Measurements from ENCODE around the gene DPYD.
A peak's percentile ranks its signal among the peaks of the same experiment; 100 is the strongest.

Gene DPYD

DNA sequence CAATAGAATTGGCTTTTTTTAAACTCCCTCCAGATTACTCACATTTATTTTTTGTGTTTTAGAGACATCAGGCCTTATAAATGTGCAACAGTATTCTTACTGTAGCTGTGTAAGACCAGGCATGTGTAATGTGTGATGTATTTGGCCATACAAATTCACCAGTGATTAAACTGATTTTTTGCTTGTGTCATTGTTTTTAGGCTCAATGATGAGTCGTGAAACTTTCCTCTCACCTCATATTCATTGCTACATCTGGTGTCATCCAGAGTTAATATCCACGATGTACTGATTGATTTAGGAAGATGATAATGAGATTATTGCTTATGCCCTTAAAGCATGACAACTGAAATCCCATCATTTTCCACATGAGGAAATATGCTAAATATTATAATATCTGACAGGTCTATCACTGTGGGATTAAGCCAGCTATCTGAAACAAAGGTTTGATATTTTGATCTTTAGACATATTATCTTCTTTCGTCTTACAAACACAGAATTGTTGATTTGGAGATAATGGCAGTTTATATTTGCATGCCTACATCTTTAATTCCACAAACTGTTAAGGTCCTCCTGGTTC is 711.4 kb downstream of the DPYD start:
- DNase-seq (ENCODE audit: low spot score): no peak
- TF ChIP-seq, protein P1, sequence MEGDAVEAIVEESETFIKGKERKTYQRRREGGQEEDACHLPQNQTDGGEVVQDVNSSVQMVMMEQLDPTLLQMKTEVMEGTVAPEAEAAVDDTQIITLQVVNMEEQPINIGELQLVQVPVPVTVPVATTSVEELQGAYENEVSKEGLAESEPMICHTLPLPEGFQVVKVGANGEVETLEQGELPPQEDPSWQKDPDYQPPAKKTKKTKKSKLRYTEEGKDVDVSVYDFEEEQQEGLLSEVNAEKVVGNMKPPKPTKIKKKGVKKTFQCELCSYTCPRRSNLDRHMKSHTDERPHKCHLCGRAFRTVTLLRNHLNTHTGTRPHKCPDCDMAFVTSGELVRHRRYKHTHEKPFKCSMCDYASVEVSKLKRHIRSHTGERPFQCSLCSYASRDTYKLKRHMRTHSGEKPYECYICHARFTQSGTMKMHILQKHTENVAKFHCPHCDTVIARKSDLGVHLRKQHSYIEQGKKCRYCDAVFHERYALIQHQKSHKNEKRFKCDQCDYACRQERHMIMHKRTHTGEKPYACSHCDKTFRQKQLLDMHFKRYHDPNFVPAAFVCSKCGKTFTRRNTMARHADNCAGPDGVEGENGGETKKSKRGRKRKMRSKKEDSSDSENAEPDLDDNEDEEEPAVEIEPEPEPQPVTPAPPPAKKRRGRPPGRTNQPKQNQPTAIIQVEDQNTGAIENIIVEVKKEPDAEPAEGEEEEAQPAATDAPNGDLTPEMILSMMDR (IDR thresholded peaks at IDR 0.05; ENCODE audit: extremely low read depth, missing control alignments): no peak

DNA sequence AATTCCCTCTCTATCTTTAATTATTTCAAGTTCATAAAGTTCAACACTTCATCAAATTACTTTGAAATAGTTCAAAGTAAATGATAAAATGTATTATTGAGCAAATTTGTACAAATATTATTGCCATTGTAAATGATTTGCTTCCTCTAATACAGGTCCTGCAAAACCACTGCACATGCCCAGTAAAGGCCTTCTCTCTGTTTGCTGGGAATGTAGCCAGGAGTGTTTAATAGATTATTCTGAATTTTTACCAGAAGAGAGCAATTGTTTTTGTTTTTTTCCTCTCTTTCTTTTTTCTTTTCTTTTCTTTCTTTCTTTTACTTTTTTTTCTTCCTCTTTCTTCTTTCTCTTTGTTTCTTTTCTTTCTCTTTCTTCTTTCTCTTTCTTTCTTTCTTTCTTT is 713.0 kb downstream of the DPYD start:
- no peak for DNase-seq (ENCODE audit: low spot score)
- TF ChIP-seq, protein P1 (IDR thresholded peaks at IDR 0.05; ENCODE audit: extremely low read depth, missing control alignments): no peak

DNA sequence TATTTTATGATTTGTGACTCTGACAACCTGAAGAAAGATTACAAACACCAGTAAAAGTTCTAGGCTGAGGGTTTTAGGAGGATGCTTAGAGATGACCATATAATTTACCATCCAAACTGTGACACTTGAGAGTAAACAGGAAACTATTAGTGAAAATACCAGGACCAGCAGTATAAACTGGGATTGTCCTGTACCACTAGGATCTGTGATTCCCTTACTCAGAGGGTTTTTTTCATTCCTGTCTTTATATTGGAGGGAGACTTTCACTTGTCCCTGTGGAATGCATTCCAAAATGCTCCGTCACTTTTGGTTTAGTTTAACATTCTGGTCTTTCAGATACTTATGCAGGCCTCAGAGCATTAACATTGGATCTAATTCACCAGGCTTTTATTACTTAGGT is 716.4 kb downstream of the DPYD start:
- TF ChIP-seq, protein P1 (IDR thresholded peaks at IDR 0.05; ENCODE audit: extremely low read depth, missing control alignments): no peak
- DNase-seq (ENCODE audit: low spot score): no peak

DNA sequence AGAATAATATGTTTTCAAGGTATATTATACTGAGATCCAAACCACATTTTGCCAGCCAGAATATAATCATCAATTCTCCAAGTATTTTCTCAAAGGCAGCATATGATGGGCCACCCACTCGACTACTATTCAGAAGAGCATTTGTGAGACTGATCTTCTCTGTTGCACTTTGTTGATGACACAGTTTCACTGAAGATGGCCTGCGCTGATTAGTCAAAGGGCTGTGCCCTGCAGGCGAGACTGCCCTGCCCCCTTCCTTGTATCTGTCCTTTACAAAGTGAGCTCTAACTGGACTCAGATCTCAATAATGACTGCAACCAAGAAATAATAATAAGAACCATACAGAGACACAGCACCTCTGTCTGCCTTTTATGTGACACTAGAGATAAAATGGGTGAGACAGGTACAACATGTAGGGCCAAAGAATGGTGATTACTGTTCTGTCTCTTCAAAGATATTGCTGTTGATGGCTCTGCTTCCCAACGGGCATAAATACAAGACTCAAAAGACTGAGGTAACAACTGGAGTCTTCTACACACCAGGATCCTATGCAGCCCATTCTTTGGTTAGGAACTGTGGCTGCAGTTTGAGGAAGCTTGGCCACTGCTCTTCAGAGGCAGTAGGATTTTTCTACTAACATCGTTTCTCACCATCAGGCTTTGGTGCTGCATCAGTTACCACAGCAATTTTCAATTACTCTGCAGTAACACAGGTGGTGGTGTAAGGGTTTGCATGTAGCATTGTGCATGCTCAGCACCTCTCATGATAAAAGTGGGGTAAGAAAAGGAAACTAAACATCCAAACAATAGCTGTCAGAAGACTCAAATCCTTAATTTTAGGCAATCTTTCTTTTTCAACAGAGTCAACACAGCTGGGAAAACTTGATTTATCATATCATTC is 718.1 kb downstream of the DPYD start:
- no peak for DNase-seq (ENCODE audit: low spot score)
- TF ChIP-seq, protein P1 (IDR thresholded peaks at IDR 0.05; ENCODE audit: extremely low read depth, missing control alignments): no peak

DNA sequence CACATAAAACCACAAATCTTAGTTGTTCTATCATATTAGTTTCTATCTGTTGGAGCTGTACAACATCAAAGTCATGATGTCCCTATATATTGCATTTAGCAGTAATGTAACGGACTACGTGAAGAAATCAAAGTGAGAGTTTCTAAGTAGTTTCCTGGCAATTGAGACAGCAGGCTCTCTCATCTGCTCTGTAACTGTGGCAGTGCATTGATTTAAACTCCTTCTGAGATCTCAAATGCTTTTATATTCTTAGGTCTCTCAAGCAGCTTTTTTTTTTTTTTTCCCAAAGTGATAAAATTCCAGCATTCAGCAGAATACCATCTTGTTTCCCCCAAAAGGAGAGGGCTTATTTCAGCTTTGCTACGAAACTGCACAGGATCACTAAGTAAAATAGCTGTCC is 719.2 kb downstream of the DPYD start:
- DNase-seq (ENCODE audit: low spot score): no peak
- TF ChIP-seq, protein P1 (IDR thresholded peaks at IDR 0.05; ENCODE audit: extremely low read depth, missing control alignments): no peak

DNA sequence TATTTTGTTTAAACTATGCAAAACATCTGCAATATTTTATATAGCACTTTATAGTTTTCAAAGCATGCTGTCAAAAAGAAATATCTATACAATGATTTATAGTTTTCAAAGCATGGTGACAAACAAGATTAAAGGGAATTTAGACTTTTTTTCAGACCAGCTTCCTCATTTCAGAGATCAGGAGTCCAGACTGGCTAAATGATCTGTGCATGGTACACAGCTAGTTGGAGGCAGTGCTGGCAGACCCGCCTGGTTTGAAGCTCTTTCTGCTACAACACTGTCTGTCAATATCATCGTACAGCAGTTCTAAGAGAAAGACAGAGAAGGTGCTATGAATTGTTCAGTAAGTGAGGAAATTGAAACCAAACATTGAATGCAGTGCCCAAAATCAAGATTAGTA is 720.2 kb downstream of the DPYD start:
- TF ChIP-seq, protein P1 (IDR thresholded peaks at IDR 0.05; ENCODE audit: extremely low read depth, missing control alignments): no peak

DNA sequence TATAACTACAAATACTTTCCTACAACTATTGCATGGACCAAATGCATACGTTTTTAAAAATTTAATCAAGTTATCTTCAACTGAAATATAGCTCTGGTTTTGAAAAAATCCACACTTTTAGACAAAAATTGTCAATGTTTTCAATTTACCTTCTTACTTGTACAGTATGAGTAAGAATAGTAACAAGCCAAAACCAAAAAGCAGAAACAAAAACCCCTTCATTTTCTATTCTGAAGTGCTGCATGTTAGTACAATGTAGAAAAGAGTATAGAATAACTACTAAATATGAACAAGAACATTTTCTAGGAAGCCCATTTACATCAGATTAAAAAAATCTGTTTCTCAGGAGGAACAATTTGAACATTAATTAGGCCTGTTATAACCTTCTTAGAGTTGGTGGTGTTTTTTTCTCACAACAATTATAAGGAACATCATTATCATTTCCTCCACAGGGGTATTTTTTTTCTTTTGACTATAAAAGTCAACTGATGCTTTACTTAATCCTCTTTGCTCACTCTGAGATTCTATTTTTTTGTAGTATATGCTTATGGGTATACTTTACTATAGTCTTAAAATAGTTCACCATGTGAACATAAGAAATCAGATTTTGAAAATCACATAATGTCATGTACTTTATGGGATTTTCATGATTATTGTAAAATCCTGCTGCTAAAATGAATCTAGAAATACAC is 723.9 kb downstream of the DPYD start:
- TF ChIP-seq, protein P1 (IDR thresholded peaks at IDR 0.05; ENCODE audit: extremely low read depth, missing control alignments): no peak
- peak; percentile 2 for DNase-seq (ENCODE audit: low spot score)

More for the DNA sequence above, 720.2 kb downstream of the DPYD start:
- DNase-seq (ENCODE audit: low spot score): no peak

Measured in GM20000 (cell line).